Fibroblast of villous mesenchyme (primary cell): ENCODE results near the gene NDP. TPM values are rescaled to one million over a fixed set of nuclear protein-coding genes. Genes with fewer than 3 reads are reported as not detected.

ENCODE experiments used
- DNase-seq: peaks from one replicate; pipeline ENCODE4 v3.0.0-alpha.2; 2010; ENCODE audit warnings: low read depth
- H3K4me3 ChIP-seq: 2 replicates; pipeline ENCODE4 v1.5.1; 2011; ENCODE audit warnings: low read depth, mild to moderate bottlenecking, low read length
- total RNA-seq: library from RNA; depleted of rRNA; stranded (reverse); fragments of >200 nt; gene quantifications from 2 replicates; pipeline ENCODE4 v1.2.3, GENCODE V29; 2012
- TF ChIP-seq, protein P1 (sequence below): IDR thresholded peaks from 2 replicates; pipeline ENCODE4 v1.5.1; 2012; ENCODE audit warnings: low read depth, mild to moderate bottlenecking, low read length; ENCODE audit not compliant: insufficient read depth

NDP gene, protein sequence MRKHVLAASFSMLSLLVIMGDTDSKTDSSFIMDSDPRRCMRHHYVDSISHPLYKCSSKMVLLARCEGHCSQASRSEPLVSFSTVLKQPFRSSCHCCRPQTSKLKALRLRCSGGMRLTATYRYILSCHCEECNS
- under 0.01 TPM in 1 of 2 replicates, not detected in the other for total RNA-seq

DNA sequence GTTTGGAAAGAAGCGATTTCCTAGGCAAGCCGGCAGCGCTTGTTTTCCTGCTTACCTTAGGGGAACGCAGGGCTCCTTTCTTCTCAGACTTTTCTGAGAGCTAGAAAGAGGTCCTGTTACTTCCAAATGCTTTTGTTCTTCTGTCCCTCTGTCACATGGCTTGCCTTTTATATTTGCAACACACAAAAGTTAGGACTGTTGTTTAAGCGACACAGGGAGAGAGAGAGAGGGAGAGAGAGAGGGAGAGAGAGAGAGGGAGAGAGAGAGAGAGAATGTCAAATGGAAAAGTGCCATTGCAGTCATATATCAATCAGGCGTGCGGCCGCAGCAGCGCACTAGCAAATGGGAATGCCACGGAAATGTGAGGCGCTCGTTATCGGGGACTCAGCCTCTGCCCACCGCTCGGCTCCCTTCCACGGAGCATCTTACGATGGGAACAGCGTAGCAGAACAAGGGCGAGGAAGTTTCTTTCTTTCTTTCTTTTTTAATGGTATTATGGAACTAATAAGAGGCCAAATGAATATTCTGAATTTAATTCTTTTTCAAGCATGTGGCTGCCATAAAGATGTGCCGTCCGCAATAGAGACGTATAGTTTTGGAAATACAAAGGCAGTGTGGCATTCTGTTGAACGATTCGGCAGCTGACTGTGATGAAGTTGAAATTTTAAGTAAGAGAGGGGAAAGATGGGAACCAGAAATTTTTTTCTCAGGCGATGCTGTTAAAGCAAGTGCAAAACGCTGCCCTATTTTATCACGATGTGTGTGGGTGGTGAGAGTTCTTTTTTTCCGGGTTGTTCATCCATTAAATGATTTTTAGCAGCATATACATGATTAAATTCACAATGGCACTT, at the start of gene NDP:
Gene NDP, minus strand, starts transcription at position 142 of the 851 bp plus-strand sequence. CDS start 14,745 bp downstream, outside the sequence.
- DNase-seq: no peak
- peak within 1 kb of the TSS; percentile 35 for H3K4me3 ChIP-seq
- TF ChIP-seq, protein P1, sequence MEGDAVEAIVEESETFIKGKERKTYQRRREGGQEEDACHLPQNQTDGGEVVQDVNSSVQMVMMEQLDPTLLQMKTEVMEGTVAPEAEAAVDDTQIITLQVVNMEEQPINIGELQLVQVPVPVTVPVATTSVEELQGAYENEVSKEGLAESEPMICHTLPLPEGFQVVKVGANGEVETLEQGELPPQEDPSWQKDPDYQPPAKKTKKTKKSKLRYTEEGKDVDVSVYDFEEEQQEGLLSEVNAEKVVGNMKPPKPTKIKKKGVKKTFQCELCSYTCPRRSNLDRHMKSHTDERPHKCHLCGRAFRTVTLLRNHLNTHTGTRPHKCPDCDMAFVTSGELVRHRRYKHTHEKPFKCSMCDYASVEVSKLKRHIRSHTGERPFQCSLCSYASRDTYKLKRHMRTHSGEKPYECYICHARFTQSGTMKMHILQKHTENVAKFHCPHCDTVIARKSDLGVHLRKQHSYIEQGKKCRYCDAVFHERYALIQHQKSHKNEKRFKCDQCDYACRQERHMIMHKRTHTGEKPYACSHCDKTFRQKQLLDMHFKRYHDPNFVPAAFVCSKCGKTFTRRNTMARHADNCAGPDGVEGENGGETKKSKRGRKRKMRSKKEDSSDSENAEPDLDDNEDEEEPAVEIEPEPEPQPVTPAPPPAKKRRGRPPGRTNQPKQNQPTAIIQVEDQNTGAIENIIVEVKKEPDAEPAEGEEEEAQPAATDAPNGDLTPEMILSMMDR: no peak

DNA sequence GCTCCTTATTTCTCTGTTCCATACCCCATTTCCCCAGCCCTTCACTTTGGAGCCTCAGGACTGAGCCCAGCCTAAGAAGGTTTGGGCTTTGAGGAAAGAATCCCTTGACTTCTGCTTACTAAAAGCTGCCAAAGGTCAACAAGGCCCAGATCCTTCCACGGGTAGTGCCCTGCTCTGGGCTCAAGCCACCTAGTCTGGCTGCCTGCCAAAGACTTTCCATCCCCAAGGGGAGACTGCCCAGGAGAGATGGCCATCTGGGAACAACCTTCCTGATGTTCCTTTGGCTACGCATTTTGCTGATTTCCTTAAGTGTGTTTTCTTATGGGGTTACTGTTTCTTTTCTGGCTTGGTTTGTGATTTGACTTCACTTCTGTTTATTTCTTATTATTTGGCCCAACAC, 49.8 kb upstream of the NDP start:
- TF ChIP-seq, protein P1: no peak
- DNase-seq: no peak
- H3K4me3 ChIP-seq: no peak overlapping the region

DNA sequence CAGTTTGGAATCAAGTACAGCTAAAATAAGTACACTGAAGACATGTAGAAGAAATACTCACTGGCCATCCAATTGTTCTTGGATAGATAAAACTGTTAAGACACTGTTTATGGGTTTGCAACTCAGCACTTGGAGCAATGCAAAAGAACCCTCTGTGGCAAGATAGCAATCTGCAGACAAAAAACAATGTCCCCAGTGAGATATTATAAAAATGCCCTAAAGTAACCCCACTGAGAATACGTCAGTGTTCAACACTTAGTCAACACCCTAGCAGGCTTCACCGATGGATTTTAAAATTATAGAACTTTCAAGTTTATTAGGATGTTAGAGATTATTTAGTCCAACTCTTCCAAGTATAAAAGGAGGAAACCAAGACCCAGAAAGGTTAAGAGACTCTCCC, 47.5 kb upstream of the NDP start:
- TF ChIP-seq, protein P1: no peak
- peak; percentile 5 for DNase-seq
- no peak overlapping the region for H3K4me3 ChIP-seq

DNA sequence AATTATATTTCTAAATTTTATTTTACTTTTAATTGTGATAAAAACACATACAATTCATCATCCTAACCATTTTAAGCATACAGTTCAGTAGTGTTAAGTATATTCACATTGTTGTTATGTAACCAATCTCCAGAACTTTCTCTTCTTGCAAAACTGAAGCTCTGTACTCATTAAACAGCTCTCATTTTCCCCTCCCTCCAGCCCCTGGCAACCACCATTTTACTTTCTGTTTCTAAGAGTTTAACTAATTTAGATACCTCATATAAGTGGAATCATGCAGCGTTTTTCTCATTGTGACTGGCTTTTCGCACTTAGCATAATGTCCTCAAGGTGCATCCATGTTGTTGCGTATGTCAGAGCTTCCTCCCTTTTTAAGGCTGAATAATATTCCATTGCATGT, 46.7 kb upstream of the NDP start:
- TF ChIP-seq, protein P1: no peak
- H3K4me3 ChIP-seq: no peak overlapping the region
- no peak for DNase-seq

DNA sequence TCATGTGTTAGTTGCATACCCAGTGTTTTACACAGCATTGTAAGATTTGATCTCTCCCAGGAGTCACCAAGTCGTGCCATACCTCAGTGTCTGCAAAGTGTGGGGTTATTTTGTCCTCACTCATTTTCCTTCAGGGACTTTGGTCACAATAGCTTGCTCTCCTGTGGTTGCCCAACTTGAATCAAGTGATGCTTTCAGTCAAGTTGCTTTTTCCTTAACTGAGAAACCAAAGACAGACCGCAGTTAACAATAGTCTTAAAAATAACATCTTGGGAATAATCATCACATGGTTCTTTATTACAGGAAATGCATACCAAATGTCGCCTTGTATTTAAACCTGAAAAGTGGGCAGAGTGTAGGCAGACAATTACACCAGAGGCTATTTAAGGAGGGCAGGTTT, 44.5 kb upstream of the NDP start:
- TF ChIP-seq, protein P1: no peak
- no peak for DNase-seq
- no peak overlapping the region for H3K4me3 ChIP-seq

DNA sequence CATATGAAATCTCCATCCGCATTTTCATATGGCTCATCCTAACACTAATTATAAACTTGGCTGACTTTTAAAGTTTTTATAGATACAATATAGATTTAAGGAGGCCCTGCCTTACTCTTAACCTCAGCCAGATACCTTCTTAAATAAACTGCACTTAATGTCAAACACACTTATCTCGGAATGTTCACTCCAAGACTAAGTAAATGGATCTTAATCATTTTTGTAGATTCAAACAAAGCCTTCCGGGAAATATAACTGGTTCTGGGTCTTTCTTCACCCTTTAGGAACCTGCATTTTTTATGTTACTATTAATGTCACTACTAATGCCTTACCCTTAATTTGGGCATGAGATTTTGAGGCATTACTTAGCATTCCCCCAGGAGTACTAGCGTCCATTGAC, 43.7 kb upstream of the NDP start:
- DNase-seq: no peak
- no peak overlapping the region for H3K4me3 ChIP-seq
- TF ChIP-seq, protein P1: no peak
